Smooth muscle cell (in vitro differentiated cells): ENCODE data around the gene COASY. TPM values are rescaled to one million over a fixed set of nuclear protein-coding genes. Genes with fewer than 3 reads are reported as not detected.

Experiments
- DNase-seq: peaks from one replicate; lab custom pipeline; 2025; ENCODE audit not compliant: unreplicated experiment; lab: John Stamatoyannopoulos, UW
- H2AFZ ChIP-seq: fragments of 200-600 bp; sonication (generic); 2 replicates; pipeline ENCODE4 v1.6.0; 2016; ENCODE audit warnings: antibody characterized with exemption, low read depth, mild to moderate bottlenecking
- H3F3A ChIP-seq: fragments of 200-600 bp; sonication (generic); 2 replicates; pipeline ENCODE4 v1.6.0; 2017; ENCODE audit warnings: antibody characterized with exemption, low read depth
- H3K27ac ChIP-seq: fragments of 200-600 bp; sonication (generic); 2 replicates; pipeline ENCODE4 v1.5.1; 2016; ENCODE audit warnings: low read depth, mild to moderate bottlenecking
- H3K27me3 ChIP-seq: fragments of 200-600 bp; sonication (generic); 2 replicates; pipeline ENCODE4 v1.6.1; 2016; ENCODE audit warnings: low read depth, mild to moderate bottlenecking
- H3K36me3 ChIP-seq: fragments of 200-600 bp; sonication (generic); 2 replicates; pipeline ENCODE4 v1.5.1; 2016; ENCODE audit warnings: low read depth
- H3K4me1 ChIP-seq: fragments of 200-600 bp; sonication (generic); 2 replicates; pipeline ENCODE4 v1.5.1; 2016; ENCODE audit warnings: low read depth
- H3K4me2 ChIP-seq: fragments of 200-600 bp; sonication (generic); 2 replicates; pipeline ENCODE4 v1.6.0; 2016; ENCODE audit warnings: mild to moderate bottlenecking
- H3K4me3 ChIP-seq: fragments of 200-600 bp; sonication (generic); 2 replicates; pipeline ENCODE4 v1.5.1; 2016; ENCODE audit warnings: mild to moderate bottlenecking
- H3K79me2 ChIP-seq: fragments of 200-600 bp; sonication (generic); 2 replicates; pipeline ENCODE4 v1.6.0; 2016; ENCODE audit warnings: low read depth, mild to moderate bottlenecking
- H3K9ac ChIP-seq: fragments of 200-600 bp; sonication (generic); 2 replicates; pipeline ENCODE4 v1.6.0; 2016; ENCODE audit warnings: low read depth
- H3K9me3 ChIP-seq: fragments of 200-600 bp; sonication (generic); replicated peaks from 2 replicates; pipeline ENCODE4 v1.5.1; 2016; ENCODE audit warnings: low read depth
- H4K20me1 ChIP-seq: fragments of 200-600 bp; sonication (generic); 2 replicates; pipeline ENCODE4 v1.6.0; 2016; ENCODE audit warnings: low read depth
- CTCF ChIP-seq: fragments of 200-600 bp; sonication (generic); IDR thresholded peaks from 2 replicates; pipeline ENCODE4 v1.5.1; 2017; ENCODE audit warnings: borderline replicate concordance, mild to moderate bottlenecking, antibody characterized with exemption; ENCODE audit not compliant: insufficient read depth, poor library complexity, severe bottlenecking
- WGBS: methylation state at CpG from one replicate; pipeline ENCODE4 v1.1.7; 2016; ENCODE audit warnings: low lambda C conversion rate; 5-methylcytosine and 5-hydroxymethylcytosine counted together
- polyA plus RNA-seq: library from polyadenylated mRNA; unstranded; fragments of >200 nt; fragmentation: Nextera tagmentation; extraction: Ambion mirVana; gene quantifications from 2 replicates; pipeline ENCODE4 v1.2.1, GENCODE V29; 2016
- total RNA-seq: library from RNA; depleted of rRNA; stranded (reverse); fragments of >200 nt; gene quantifications from 2 replicates; pipeline ENCODE4 v1.2.3, GENCODE V29; 2014

Gene COASY
- total and polyA plus RNA-seq, 2 experiments from 2014 or later, result 23.2 to 68.2 TPM

DNA sequence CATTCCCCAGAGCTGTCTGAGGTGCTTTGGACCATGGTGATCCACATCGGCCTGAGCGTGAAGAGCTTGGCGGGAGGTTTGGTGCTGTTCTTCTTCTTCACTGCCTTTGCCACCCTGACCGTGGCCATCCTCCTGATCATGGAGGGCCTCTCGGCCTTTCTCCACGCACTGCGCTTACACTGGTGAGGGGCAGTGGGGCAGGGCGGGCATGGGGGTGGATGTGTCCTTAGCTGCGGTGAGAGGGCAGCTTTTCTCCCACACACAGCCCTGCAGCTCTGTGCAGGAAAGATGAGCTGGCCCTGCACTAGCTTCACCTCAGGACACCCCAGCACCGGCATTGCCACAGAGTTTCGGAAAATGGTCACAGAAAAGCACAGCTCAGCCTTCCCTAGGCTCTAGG, 47.7 kb upstream of the COASY start:
- no peak overlapping the region for H3K4me2 ChIP-seq
- no peak overlapping the region for H3K4me3 ChIP-seq
- H3K4me1 ChIP-seq, result peaks cover 9% of the 10 kb centered on the region
- WGBS, result 96% methylated on average over 11 of the region's 11 CpGs
- no peak for DNase-seq
- no peaks in the 10 kb centered on the region for H3K9me3 ChIP-seq
- H2AFZ ChIP-seq, result no peak overlapping the region
- TF ChIP-seq CTCF, result no peak
- H4K20me1 ChIP-seq, result no peaks in the 10 kb centered on the region
- H3K27ac ChIP-seq, result no peak overlapping the region
- no peaks in the 10 kb centered on the region for H3K27me3 ChIP-seq
- peaks cover 9% of the 10 kb centered on the region for H3F3A ChIP-seq
- no peaks in the 10 kb centered on the region for H3K79me2 ChIP-seq
- H3K36me3 ChIP-seq, result no peaks in the 10 kb centered on the region
- H3K9ac ChIP-seq, result no peak overlapping the region

DNA sequence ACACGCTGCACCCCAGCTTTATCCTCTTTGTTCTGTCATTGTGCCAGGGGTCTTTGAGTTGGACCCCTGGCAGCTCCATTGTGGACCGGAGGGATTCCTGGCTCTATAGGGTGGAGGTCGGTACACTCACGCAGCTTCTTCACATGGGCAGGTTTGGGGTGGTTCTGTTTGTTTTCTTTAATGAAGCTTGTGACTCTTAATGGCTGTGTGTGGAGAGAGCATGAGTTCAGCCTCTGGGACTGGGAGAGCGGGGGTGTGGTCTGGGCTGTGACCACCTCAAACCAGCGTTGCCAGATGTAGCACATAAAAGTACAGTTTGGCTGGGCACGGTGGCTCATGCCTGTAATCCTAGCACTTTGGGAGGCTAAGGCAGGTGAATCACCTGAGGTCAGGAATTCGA, 47.1 kb upstream of the COASY start:
- TF ChIP-seq CTCF, result no peak
- no peak overlapping the region for H2AFZ ChIP-seq
- no peaks in the 10 kb centered on the region for H4K20me1 ChIP-seq
- WGBS, result 79% methylated on average over 8 of the region's 8 CpGs
- no peak overlapping the region for H3K9ac ChIP-seq
- H3K79me2 ChIP-seq, result no peaks in the 10 kb centered on the region
- H3K27me3 ChIP-seq, result no peaks in the 10 kb centered on the region
- peaks cover 9% of the 10 kb centered on the region for H3F3A ChIP-seq
- no peak overlapping the region for H3K4me3 ChIP-seq
- H3K9me3 ChIP-seq, result no peaks in the 10 kb centered on the region
- H3K4me2 ChIP-seq, result no peak overlapping the region
- H3K4me1 ChIP-seq, result peaks cover 15% of the 10 kb centered on the region
- DNase-seq, result no peak
- no peak overlapping the region for H3K27ac ChIP-seq
- no peaks in the 10 kb centered on the region for H3K36me3 ChIP-seq

GRCh38 chr17:42517516-42517915, 44.4 kb upstream of the COASY start:
- H2AFZ ChIP-seq, result no peak overlapping the region
- peaks cover 36% of the 10 kb centered on the region for H3K4me1 ChIP-seq
- 18% methylated on average over 9 of the region's 9 CpGs for WGBS
- H3K4me2 ChIP-seq, result peak overlapping the region; percentile 33
- H3F3A ChIP-seq, result peaks cover 13% of the 10 kb centered on the region
- no peaks in the 10 kb centered on the region for H3K27me3 ChIP-seq
- TF ChIP-seq CTCF, result peak; percentile 95
- H3K79me2 ChIP-seq, result no peaks in the 10 kb centered on the region
- H3K9ac ChIP-seq, result peak overlapping the region; percentile 77
- peak; percentile 75 for DNase-seq
- H3K27ac ChIP-seq, result peak overlapping the region; percentile 98
- H3K9me3 ChIP-seq, result no peaks in the 10 kb centered on the region
- H4K20me1 ChIP-seq, result no peaks in the 10 kb centered on the region
- H3K4me3 ChIP-seq, result no peak overlapping the region
- no peaks in the 10 kb centered on the region for H3K36me3 ChIP-seq

DNA sequence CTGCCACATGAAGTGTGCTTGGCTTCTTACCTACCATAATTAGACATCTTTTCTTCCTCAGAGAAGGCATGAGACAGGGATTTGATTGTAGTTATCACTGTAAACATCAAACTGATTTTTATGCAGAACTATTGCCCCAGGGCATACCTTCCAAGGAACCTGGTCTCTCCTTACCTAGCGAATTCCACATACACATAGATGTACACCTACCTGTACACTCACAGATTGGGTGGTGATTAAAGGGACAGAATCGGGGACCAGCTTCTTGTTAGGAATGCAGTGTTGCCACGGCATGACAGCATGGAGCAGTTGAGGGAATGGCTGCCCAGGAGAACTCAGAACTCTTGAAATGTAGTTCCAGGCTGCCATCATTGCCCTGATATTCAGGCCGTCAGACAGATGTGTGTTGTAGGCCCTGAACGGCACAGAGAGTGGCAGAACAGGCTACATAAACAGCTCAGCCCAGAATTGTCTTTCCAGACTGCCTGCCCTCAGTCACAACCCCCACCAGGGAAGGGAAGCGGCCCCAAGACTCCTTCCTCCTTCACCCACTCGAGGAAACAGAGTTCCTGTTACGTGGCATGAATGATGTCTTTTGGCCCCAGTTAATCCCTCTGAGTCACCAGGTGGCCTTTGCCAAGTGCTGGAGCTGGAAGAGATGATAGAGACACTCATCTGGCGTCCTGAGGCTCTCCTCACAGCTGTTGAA, 43.7 kb upstream of the COASY start:
- Histone ChIP-seq H3F3A (peaks cover 13% of the 10 kb centered on the region), H3K4me3 (no peak overlapping the region), H3K36me3 (no peaks in the 10 kb centered on the region), H3K4me1 (peaks cover 36% of the 10 kb centered on the region), H3K79me2 (no peaks in the 10 kb centered on the region), H4K20me1 (no peaks in the 10 kb centered on the region), H3K27me3 (no peaks in the 10 kb centered on the region), H3K4me2 (peak overlapping the region; percentile 71), H3K27ac (peak overlapping the region; percentile 98), H2AFZ (no peak overlapping the region), H3K9me3 (no peaks in the 10 kb centered on the region), H3K9ac (peak overlapping the region; percentile 91)
- WGBS, result 31% methylated on average over 9 of the region's 9 CpGs
- DNase-seq, result peak; percentile 19
- no peak for TF ChIP-seq CTCF
